Measurements from ENCODE around the gene ITPKC. TPM values are rescaled to one million over a fixed set of nuclear protein-coding genes. Genes with fewer than 3 reads are reported as not detected.
A peak's percentile ranks its signal among the peaks of the same experiment; 100 is the strongest.

ITPKC gene
- total RNA-seq, 2 experiments from 2014 or later, result 5.5 to 6.5 TPM

DNA sequence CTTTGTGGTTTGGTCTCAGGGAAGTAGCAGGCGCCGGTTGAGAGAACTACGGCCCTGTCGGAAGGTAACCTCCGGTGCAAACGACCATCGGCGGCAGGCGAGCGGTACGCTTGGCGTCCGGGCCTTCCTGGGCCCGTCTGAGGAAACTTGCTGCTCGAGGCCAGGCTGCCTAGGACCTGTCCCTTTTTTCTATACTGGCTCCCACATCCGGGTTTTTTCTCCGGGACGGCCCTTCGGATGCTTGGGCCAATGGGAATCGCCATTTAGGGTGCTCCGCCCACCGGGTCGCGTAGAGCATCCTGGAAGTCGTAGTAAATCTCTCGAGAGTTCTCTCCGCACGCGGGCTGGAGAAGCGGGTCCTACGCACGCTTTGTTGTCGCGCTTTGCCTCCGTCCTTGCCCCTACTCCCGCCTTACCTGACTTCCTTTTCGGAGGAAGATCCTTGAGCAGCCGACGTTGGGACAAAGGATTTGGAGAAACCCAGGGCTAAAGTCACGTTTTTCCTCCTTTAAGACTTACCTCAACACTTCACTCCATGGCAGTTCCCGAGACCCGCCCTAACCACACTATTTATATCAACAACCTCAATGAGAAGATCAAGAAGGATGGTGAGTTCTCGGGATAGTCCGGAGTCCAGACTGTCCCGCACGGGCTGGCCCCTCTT, 34.1 kb downstream of the ITPKC start, which contains the start of gene SNRPA:
Gene SNRPA (plus strand): TSS at position 330 of the 664 bp plus-strand sequence. CDS start 206 bp downstream, at position 536.
- TF ChIP-seq EZH2phosphoT487 (IDR thresholded peaks at IDR 0.05; ENCODE audit: borderline replicate concordance, low read depth, low read length), result no peak
- no peak for TF ChIP-seq CTCF (conservative IDR thresholded peaks at IDR 0.05; ENCODE audit: low read length)
- peak; percentile 99 for DNase-seq (ENCODE audit: low spot score)
- H3K36me3 ChIP-seq (ENCODE audit: insufficient read depth, low read length), result peaks cover 44% of the 10 kb centered on the region
- H3K27ac ChIP-seq (ENCODE audit: low read depth, low read length, poor library complexity, severe bottlenecking), result peak within 1 kb of the TSS; percentile 79
- CTCF ChIA-PET (ENCODE audit: unreplicated experiment), result interaction anchor here (1.0 kb wide), 1 partner anchor 88 kb away, joined by 3 read pairs; no protein-coding TSS in a partner anchor
- BruUV-seq (replicated peaks), result no TSS peak
- POLR2A ChIA-PET, result interaction anchor here (0.8 to 3.8 kb wide), 5 partner anchors 10 to 55 kb away, joined by 3 to 29 read pairs (median 4); partner anchors contain the start of gene RAB4B
- peaks cover 22% of the 10 kb centered on the region for H4K20me1 ChIP-seq (ENCODE audit: insufficient read depth, low read length)
- no peak within 1 kb of the TSS; the same call in 1 of the 2 replicates for H2AFZ ChIP-seq (ENCODE audit: low read length)
- no peaks in the 10 kb centered on the region for H3K9me2 ChIP-seq (ENCODE audit: insufficient read depth, low read length)
- peak within 1 kb of the TSS; percentile 80 for H3K4me3 ChIP-seq (ENCODE audit: low read depth, low read length, poor library complexity, severe bottlenecking)
- H3K9me3 ChIP-seq (ENCODE audit: low read length), result no peaks in the 10 kb centered on the region
- peak within 1 kb of the TSS; percentile 90 for H3K4me2 ChIP-seq (ENCODE audit: low read length)
- intact Hi-C loops (cut with micrococcal nuclease; ENCODE audit: unreplicated experiment), result loop anchor here (1.0 to 5.0 kb wide), 4 partner anchors 26 to 89 kb away; partner anchors contain the start of gene EGLN2
- H3K79me2 ChIP-seq (ENCODE audit: insufficient read depth, low read depth, low read length), result peaks cover 69% of the 10 kb centered on the region
- peaks cover 52% of the 10 kb centered on the region for H3K4me1 ChIP-seq (ENCODE audit: insufficient read depth, low read length, poor library complexity, severe bottlenecking)

- TF ChIP-seq CTCF (conservative IDR thresholded peaks at IDR 0.05; ENCODE audit: low read length) (no peak), EZH2phosphoT487 (IDR thresholded peaks at IDR 0.05; ENCODE audit: borderline replicate concordance, low read depth, low read length) (no peak)
- Histone ChIP-seq H3K36me3 (ENCODE audit: insufficient read depth, low read length) (peaks cover 57% of the 10 kb centered on the region), H4K20me1 (ENCODE audit: insufficient read depth, low read length) (peaks cover 25% of the 10 kb centered on the region), H3K9me3 (ENCODE audit: low read length) (no peaks in the 10 kb centered on the region), H3K4me1 (ENCODE audit: insufficient read depth, low read length, poor library complexity, severe bottlenecking) (peaks cover 61% of the 10 kb centered on the region), H3K4me2 (ENCODE audit: low read length) (peak overlapping the region; percentile 80), H3K4me3 (ENCODE audit: low read depth, low read length, poor library complexity, severe bottlenecking) (peak overlapping the region; percentile 80), H2AFZ (ENCODE audit: low read length) (no peak overlapping the region), H3K9me2 (ENCODE audit: insufficient read depth, low read length) (no peaks in the 10 kb centered on the region), H3K27ac (ENCODE audit: low read depth, low read length, poor library complexity, severe bottlenecking) (peak overlapping the region; percentile 76), H3K79me2 (ENCODE audit: insufficient read depth, low read depth, low read length) (peaks cover 82% of the 10 kb centered on the region)
- ChIA-PET POLR2A (interaction anchor here (0.7 to 4.3 kb wide), 4 partner anchors 24 to 501 kb away, joined by 3 to 31 read pairs (median 4); partner anchors contain the start of genes EGLN2 and RAB4B), CTCF (ENCODE audit: unreplicated experiment) (interaction anchor here (0.5 to 0.6 kb wide), 2 partner anchors 11 to 1150 kb away, joined by 3 to 5 read pairs; no protein-coding TSS in a partner anchor)
- intact Hi-C loops (cut with micrococcal nuclease; ENCODE audit: unreplicated experiment), result loop anchor here (5.0 kb wide), 1 partner anchor 90 kb away; no protein-coding TSS in a partner anchor
- no TSS peak for BruUV-seq (replicated peaks)
- DNase-seq (ENCODE audit: low spot score), result no peak
Observed at GRCh38 chr19:40752257-40752781, 35.4 kb downstream of the ITPKC start.
